Ishikawa (cell line): ENCODE data around the gene CYP4F22.

Source experiments
- EGR1 ChIP-seq: IDR thresholded peaks from 2 replicates; pipeline ENCODE4 v1.6.1; 2012
- TEAD4 ChIP-seq: IDR thresholded peaks from 2 replicates; pipeline ENCODE4 v1.6.1; 2012
- TF ChIP-seq, protein P1 (sequence below): IDR thresholded peaks from 2 replicates; pipeline ENCODE4 v1.6.1; 2012

DNA sequence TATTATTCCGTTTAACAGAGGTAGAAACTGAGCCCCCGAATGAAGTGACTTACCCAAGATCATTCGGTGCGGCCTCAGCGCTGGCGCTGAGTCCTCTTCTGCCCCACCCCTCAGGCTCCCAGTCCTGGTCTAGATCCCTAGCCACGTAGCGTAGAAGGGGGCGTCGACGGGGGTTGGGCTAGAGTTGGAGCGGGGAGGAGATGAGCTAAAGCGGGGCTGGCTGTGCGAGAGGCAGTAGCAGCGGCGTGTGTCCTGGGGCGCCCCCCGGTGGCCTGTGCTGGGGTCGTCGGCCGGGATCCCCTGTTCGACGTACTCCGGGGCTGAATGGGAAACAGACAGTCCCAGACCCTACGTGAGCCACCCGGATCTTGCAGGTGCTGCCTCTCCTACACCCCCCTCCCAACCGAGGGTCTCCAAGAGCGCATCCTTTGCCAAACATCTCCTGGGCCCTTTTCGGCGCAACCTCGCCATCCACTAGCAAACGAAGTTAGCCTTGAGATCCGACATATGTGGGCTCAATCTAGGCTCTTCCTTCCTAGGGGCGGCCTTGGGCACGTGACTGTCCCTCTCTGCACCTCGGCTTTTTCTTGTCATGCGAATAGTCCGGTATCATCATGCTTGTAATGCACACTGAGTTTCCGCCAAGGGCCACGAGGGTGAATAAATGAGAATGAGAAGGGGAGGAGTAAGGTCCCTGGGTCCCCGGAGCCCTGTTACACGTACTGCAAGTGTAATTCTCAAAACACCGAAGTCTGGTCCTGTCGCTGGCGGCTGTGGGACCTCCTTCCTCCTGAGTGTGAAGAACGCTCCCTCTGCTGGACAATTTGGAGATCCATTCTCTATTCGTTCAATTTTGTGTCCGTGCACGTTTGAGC, 47.7 kb downstream of the CYP4F22 start:
- TF ChIP-seq, protein P1, sequence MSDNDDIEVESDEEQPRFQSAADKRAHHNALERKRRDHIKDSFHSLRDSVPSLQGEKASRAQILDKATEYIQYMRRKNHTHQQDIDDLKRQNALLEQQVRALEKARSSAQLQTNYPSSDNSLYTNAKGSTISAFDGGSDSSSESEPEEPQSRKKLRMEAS: peak; percentile 55
- no peak for TF ChIP-seq EGR1
- TF ChIP-seq TEAD4: no peak
